Left renal pelvis (tissue), 4 donors: ENCODE data around the gene ZRANB3. TPM values are rescaled to one million over a fixed set of nuclear protein-coding genes. Genes with fewer than 3 reads are reported as not detected.
A peak's percentile ranks its signal among the peaks of the same experiment; 100 is the strongest.

Experiments
- DNase-seq, 4 donors: peaks; one replicate each; pipeline ENCODE4 v3.0.0-alpha.2; 2013; ENCODE audit warnings: low read depth in 4 of 4, low spot score in 3 of 4
- polyA plus RNA-seq, 4 donors: library from polyadenylated mRNA; unstranded; fragments of 120-200 nt; gene quantifications; one replicate each; pipeline ENCODE4 v1.2.1, GENCODE V29; 2013; ENCODE audit not compliant: insufficient read length in 4 of 4

The ZRANB3 gene
- polyA plus RNA-seq, 4 donors = 6.8 to 11.2 (median 9.0) TPM

DNA sequence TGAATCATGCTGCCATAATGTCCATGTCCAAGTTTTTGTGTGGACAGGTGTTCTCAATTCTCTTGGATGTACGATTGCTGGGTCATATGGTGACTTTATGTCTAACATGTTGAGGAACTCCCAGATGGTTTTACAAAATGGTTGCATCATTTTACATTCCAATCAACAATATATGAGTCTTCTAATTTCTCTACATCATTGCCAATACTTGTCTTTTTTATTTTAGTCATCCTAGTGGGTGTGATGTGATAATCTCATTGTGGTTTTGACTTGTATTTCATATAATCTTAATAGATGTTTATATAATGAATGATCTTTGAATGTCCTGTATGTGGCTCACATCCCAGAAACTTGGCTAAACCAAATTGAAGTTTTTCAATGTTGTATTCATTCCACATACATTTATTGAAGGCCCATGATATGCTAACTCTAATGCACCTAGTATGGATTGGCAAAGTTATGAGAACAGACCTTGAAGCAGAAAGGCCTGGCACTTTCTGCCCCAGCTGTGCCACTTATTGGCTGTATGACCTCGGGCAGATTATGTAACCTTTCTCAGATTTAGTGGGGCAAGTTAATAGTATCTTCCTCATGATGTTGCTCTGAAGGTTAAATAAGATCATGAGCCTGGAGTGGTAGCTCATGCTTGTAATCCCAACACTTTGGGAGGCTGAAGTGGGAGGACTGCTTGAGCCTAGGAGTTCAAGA lies 273.5 kb downstream of the ZRANB3 start:
- no peak for DNase-seq

- no peak for DNase-seq
Measured at GRCh38 chr2:135256531-135257260, 274.3 kb downstream of the ZRANB3 start.

GRCh38 chr2:135255208-135255607 lies 275.8 kb downstream of the ZRANB3 start:
- DNase-seq = no peak

DNA sequence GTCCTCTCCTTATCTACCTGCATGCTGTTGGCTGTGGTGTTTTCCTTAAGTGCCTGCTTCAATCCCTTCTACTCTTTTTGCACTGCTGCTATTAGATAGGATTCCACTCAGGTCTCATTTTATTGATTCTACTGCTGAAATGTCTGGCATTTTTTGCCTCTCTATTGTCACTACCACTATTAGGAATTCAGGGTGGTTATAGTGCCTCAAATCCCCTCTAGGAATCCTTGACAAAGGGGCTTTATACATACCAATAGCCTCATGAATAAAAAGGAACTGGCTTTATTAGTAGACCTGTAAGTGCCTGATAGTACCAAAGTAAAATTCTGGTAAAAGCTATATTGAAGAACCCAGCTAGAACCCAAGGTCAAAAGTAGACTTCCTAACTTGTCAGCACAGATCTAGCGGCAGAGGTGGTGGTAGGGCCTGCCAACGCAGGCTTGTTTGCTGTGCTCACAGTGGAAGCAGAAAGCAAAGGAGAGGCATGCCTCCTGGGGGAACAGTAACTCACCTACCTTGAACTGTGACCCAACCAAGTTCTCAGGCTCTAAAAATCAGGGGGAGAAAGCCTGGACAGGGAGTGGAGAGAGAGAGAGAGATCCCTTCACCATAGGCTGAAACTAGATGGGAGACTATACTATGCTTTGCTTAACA lies 278.1 kb downstream of the ZRANB3 start:
- no peak for DNase-seq

GRCh38 chr2:135248611-135249010 lies 282.4 kb downstream of the ZRANB3 start:
- no peak for DNase-seq

DNA sequence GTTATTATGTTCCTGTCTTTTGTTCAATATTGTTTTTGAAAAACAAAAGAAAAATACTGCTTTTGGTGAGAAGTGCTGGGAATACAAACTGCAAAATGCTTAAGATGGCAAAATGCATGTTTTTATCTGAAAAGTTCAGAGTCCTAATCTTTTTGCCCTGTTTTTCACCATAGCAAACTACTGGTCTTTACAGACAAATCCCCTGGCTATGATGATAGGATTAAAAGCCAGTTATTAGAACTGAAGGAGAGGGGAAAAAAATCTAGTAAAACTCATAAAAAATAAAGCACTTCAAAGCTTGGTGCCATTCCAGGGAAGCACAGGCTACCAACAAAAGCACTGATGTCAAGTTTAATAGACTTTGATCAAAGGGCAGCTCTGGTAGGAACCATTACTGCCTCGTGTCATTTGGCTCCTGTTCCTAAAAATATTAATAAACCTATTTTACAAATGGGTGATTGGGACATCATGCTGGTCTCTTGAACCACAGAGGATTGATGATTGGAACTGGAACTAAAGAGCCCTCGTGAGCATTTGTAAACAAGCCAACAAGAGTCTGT lies 284.2 kb downstream of the ZRANB3 start:
- no peak for DNase-seq

GRCh38 chr2:135245071-135245470 lies 285.9 kb downstream of the ZRANB3 start:
- no peak for DNase-seq

- no peak for DNase-seq
Measured at GRCh38 chr2:135238651-135239050, 292.4 kb downstream of the ZRANB3 start.

- no peak for DNase-seq
Measured at GRCh38 chr2:135230150-135230549, 300.9 kb downstream of the ZRANB3 start.

GRCh38 chr2:135227386-135227785 lies 303.6 kb downstream of the ZRANB3 start:
- DNase-seq = no peak

DNA sequence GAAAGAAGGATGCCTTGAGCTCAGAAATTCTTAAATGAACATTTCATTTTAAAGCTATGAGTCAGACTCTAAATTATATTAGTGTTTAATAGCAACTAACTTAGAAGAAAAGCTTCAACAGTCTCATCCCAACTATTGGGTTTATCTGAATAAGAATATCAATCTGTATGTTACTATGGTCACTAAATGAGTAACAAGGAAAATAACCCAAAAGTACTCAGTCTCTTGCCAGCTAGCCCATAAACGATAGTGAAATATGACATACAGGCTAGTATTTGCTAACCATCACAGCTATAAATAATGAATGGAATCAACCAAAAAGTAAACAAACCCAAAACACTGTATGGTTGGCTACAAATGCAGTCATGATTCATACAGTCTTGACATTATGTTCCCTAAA lies 304.1 kb downstream of the ZRANB3 start:
- DNase-seq = no peak

DNA sequence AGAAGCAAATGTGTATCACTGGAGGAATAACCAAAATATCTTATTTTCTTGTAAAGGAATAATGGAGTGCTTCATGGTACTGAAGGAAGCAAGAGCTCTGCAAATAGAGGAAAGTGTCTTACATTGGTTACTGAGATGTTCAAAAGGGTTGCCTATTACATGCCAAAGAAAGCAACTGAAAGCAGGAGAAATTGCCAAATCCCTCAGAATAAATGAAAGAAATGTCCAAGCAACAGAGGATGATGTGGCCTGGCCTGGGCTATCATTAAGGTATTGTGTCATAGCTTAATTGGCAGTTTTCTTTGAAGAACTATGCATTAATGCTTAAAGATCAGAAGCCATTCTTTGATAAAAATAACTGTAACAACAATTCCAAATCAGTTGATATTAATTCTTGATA lies 305.2 kb downstream of the ZRANB3 start:
- DNase-seq = no peak

- DNase-seq = no peak
Measured at GRCh38 chr2:135219226-135219625, 311.8 kb downstream of the ZRANB3 start.

DNA sequence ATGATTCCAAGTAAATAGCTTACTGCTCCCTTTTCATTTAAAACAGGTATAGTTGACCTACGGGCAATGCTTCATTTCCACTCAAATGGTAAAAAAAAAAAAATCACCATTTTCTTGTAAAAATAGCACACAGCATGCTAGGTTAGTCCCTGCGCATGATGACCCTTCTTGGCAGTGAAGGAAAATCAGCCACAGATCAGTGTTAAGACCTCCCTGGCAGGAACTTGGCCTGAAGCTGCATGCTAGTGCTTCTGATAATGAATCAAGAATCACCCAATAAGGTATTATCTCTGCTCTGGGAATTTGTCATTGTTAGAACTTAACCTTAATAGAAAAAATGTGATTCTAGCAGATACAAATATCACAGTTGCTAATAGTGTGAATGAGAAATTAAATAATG lies 312.6 kb downstream of the ZRANB3 start:
- DNase-seq = no peak

- no peak for DNase-seq
Measured at GRCh38 chr2:135212757-135213156, 318.3 kb downstream of the ZRANB3 start.

DNA sequence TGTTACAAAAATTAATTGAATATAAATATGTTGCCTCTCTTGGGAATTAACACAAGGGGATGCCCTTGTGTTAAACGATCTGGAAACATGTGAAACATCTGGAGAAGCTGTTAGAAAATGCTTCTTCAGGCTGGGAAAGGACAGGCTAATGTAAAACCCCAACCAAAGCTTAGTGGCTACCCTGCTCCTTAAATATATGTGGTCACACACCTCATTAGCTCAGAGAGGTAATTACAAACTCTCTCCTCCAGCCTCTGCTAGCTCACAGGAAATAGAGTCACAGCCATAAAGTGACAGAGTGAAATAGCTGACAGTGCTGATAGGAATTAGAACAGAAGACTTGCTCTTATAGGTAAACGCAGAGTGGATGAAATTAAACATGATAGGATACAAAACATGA lies 323.0 kb downstream of the ZRANB3 start:
- DNase-seq = no peak

DNA sequence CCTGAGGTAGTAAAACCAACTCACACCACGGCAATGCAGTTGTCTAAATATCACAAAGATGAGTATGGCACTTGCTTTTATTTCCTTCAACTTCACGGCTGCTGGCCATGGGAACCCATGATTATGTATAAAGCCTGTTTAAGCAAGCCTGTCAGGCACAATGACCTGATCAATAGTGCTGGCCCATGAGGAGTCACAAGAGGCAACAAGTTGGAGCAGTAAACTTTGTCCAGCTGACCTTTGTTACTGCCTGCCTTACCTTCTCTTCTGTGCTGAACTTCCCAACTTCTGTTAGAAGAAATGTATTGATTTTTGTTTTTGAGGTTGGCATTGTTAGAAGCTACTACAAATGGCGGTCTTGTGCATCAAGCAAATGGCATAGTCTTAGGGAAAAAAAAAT lies 327.1 kb downstream of the ZRANB3 start:
- DNase-seq = no peak

- peak in 3 of 4 donors; percentile 8 to 35 (median 29) for DNase-seq
Measured at GRCh38 chr2:135202751-135203150, 328.3 kb downstream of the ZRANB3 start.

GRCh38 chr2:135198481-135198880 lies 332.5 kb downstream of the ZRANB3 start:
- peak in 1 of 4 donors; percentile 5 for DNase-seq

DNA sequence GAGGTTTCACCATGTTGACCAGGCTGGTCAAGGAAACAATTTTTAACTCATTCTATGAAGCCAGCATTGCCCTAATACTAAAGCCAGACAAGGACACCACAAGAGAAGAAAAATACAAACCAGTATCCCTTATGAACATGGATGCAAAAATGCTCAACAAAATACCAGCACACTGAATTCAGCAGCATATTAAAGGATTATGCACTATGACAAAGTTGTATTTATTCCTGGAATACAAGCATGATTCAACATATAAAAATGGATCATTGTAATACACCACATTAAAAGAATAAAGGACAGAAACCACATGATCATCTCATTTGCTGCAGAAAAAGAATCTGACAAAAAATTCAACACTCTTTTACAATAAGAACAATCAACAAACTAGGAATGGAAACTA lies 340.2 kb downstream of the ZRANB3 start:
- no peak for DNase-seq

GRCh38 chr2:135189148-135189547 lies 341.9 kb downstream of the ZRANB3 start:
- no peak for DNase-seq
